ENCODE data around the gene SPIRE1.

Gene SPIRE1

GRCh38 chr18:12423820-12424219 lies 234.1 kb downstream of the SPIRE1 start:
- no peak for DNase-seq (ENCODE audit: low read depth)
- H3K4me3 ChIP-seq (ENCODE audit: low read depth, low read length), result no peak overlapping the region
- no peak for TF ChIP-seq CTCF (IDR thresholded peaks at IDR 0.05; ENCODE audit: insufficient read depth, low read depth, low read length, missing control alignments)

DNA sequence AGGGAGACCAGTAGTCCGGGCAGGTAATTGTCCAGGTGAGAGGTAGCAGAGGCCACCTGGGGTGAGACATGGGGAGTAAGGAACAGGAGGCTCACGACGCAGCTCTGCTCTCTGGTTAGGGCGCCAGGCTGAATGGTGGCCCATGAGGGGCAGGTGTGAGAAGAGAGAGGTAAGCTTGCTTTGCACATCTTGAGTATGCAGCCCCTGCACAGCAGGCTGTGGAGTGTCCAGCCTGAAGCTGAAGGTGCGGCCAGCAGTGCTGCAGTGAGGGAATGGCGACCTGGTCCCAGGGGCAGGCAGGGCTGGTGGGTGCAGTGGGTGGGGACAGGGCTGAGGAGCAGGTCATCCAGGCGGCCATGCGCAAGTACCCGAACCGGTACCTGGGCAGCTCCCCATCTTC lies 234.5 kb downstream of the SPIRE1 start:
- no peak overlapping the region for H3K4me3 ChIP-seq (ENCODE audit: low read depth, low read length)
- no peak for DNase-seq (ENCODE audit: low read depth)
- TF ChIP-seq CTCF (IDR thresholded peaks at IDR 0.05; ENCODE audit: insufficient read depth, low read depth, low read length, missing control alignments), result no peak

GRCh38 chr18:12422936-12423335 lies 235.0 kb downstream of the SPIRE1 start:
- DNase-seq (ENCODE audit: low read depth), result peak; percentile 42
- peak; percentile 3 for TF ChIP-seq CTCF (IDR thresholded peaks at IDR 0.05; ENCODE audit: insufficient read depth, low read depth, low read length, missing control alignments)
- no peak overlapping the region for H3K4me3 ChIP-seq (ENCODE audit: low read depth, low read length)

- no peak overlapping the region for H3K4me3 ChIP-seq (ENCODE audit: low read depth, low read length)
- TF ChIP-seq CTCF (IDR thresholded peaks at IDR 0.05; ENCODE audit: insufficient read depth, low read depth, low read length, missing control alignments), result no peak
- no peak for DNase-seq (ENCODE audit: low read depth)
Observed at GRCh38 chr18:12421732-12422131, 236.2 kb downstream of the SPIRE1 start.

- TF ChIP-seq CTCF (IDR thresholded peaks at IDR 0.05; ENCODE audit: insufficient read depth, low read depth, low read length, missing control alignments), result no peak
- peak; percentile 16 for DNase-seq (ENCODE audit: low read depth)
- H3K4me3 ChIP-seq (ENCODE audit: low read depth, low read length), result no peak overlapping the region; the same call in 1 of the 2 replicates
Observed at GRCh38 chr18:12420821-12421421, 237.0 kb downstream of the SPIRE1 start.

- no peak for DNase-seq (ENCODE audit: low read depth)
- no peak overlapping the region for H3K4me3 ChIP-seq (ENCODE audit: low read depth, low read length)
- no peak for TF ChIP-seq CTCF (IDR thresholded peaks at IDR 0.05; ENCODE audit: insufficient read depth, low read depth, low read length, missing control alignments)
Observed at GRCh38 chr18:12417687-12418086, 240.2 kb downstream of the SPIRE1 start.

GRCh38 chr18:12416098-12416729 lies 241.7 kb downstream of the SPIRE1 start:
- TF ChIP-seq CTCF (IDR thresholded peaks at IDR 0.05; ENCODE audit: insufficient read depth, low read depth, low read length, missing control alignments), result no peak
- H3K4me3 ChIP-seq (ENCODE audit: low read depth, low read length), result no peak overlapping the region
- DNase-seq (ENCODE audit: low read depth), result no peak

All from GM12865 (cell line).